GM19455 (cell line): ENCODE results near the gene KRT84.

Experiments
- ATAC-seq: cut with Tn5 transposase; IDR thresholded peaks from one replicate; pipeline ENCODE4 v1.9.1; 2021; ENCODE audit not compliant: unreplicated experiment

KRT84 gene

DNA sequence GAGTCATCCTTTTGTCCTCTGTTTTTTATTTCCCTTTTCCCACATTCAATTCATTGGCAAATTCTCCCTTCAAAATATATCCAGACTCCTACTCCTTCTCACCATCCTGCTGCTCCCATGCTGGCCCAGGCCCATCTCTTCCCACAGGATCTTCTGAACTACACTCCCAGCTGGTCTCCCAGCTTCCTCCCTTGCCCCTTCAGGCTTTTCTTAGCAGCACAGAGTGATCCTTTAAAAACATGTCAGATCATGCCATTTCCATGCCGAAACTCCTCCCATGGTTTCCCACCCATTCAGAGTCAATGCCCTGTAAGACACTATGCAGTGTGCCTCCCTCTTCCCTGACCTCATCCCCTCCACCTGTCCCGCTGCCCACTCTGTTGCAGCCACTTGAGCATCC is 2.4 kb upstream of the KRT84 start:
- no peak for ATAC-seq

DNA sequence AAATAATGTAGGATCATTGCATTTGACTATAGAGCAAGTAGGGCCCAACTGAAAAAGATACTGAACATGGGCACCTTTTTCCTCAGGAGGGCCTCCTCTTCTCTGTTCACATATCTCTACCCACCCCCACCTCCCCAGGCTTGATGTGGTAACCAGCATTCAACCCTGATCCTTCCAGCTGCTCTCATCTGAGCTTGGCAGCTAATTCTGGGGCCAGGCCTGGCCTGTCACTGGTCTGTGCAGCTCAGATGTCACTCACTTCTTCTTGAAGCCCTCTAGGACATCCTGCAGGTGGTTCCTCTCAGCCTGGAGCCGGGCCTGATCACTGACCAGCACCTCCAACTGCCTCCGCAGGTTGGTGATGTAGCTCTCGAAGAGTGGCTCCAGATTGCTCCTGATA is 2.1 kb downstream of the KRT84 start:
- ATAC-seq, result no peak

DNA sequence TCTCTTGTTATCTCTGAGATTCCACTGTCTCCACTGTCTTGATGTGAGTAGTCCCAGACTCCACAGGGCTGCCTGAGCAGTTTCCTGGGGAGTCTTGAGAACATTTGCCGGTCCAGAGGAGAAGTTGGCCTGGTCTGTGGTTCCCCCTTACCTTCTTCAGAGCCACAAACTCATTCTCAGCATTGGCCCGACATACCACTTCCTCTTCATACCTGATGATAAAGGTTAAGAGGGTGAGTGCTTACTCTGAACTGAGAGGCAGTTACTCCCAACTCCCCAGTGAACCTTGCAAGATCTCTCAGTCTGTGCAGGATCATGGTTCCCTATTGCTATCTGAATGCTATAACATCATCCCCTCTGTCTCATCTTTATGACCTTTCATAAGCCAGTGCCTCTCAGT is 2.6 kb downstream of the KRT84 start:
- ATAC-seq, result no peak

DNA sequence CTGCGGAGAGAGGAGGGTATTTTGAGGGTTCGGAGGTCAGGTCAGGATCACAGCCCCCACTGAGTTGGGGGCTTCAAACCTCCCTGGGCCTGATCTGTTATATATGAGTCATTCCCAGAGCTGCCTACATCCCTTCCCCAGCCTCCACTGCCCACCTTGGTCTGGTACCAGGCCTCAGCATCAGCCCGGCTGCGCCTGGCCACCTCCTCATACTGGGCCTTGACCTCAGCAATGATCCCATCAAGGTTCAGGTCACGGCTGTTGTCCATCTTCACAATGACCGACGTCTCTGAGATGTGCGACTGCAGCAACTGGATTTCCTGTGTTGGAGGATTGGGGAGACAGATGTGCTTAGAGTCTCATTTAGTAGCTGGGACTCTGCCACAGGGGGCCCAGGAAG is 4.2 kb downstream of the KRT84 start:
- ATAC-seq, result no peak

DNA sequence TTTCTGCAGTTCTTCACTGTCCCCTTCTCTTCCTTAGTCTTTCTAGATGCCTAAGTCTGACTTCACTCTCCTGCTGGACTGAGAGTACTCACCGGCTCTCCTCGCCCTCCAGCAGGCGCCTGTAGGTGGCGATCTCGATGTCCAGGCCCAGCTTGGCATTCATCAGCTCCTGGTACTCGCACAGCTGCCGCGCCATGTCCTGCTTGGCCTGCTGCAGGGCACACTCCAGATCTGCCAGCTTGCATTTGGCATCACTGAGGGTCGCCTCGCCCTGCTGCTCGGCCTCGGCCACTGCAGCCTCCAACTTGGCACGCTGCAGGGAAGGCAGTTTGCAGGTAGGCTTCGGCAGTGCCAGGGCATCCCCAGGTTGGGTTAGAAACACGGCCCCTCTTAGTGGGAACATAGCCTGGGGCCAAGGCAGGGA is 5.2 kb downstream of the KRT84 start:
- no peak for ATAC-seq

DNA sequence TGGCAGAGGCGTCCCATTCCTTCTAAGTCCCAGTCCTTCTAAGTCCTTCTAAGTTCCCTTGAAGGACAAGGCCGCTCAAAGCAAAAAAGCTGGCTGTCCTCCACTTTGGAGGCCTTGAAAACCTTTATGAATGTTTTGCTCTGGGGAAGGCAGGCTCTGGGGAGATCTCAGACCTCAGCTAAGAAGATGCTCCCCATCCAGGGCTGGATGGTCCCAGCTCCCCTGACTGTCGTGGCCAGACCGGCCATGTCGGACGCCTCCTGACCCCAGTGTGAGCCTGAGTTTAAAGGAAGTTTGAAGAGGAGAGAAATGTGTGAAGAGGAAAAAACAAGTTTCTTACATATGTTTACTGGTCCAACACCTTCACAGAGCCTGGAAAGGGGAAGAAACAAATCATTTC is 5.9 kb downstream of the KRT84 start:
- ATAC-seq, result no peak

DNA sequence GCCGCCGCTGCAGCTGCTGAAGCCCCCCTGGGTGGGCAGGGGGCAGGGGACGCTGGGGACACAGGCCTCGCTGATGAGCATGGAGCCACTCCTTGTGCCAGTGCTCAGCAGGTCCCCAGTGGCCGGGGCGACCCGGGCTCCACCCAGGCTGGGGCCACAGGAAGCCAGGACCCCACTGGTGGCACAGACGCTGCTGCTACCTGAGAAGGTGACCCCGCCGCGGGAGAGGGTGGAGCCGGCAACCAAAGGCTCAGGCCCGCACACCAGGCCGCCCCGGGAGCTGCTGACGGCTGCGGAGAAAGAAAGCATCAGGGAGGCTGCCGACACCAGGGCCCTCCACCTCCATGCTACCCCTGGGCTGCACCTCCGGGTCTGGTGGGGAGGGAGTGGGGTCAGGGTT is 7.4 kb downstream of the KRT84 start:
- no peak for ATAC-seq

DNA sequence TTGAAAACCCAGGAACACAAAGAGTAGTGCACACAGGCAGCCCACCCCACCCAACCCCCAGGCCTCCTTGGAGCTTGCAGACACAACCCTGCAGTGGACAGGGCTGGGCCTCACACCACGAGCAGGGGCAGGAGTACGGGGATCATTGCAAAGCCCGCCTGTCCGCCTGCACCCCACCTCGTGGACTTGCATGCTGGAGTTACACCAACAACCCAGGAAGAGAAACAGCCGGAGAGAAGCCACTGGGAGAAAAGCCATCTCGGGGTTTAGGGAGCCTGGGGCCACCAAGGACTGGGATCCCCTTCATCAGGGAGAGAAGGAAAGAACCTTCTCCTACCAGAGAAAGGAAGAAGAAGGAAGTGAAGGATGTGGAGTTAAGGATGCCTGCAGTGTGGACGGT is 8.2 kb downstream of the KRT84 start:
- ATAC-seq, result no peak

DNA sequence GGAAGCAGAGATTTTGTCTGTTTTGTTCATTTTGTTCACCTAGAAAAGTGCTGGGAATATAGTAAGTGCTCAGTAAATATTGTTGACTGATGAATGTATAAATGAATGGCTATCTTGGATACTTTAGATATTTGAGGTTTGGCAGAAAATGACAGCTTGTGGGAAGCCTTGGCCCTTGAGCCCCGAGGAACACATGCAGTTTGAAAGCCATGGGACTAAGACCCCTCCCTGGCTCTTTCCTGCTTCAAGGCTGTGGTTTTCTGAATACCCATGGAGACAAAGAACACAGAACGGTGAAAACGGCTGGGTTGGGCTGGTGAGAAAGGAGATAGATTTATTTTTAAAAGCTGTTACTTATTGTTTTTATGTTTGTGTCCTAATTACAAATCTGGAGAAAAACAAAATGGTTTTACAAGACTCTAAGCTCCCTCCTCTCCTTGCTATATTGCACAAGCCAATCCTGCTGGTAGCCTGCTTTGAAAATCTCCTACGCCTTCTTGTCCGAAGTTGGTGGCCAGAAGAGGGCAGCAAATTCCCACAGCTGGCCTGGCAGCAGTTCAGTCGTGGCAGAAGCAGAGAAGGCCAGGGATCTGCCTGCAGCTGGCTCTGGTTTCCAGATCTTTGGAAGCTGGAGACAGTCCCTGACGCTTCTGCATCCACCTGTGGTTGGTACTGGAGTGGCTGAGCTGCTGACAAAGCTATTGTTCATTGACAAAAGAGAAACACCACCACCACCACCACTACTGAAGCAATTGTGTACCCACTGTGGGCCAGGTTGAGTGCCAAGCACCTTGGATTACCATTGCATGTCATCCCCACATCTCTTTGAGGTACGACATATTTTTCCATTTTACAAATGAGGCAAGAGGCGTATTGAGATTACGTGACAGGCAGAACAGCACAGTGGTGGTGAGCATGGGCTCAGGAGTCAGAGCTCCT is 13.0 kb downstream of the KRT84 start:
- no peak for ATAC-seq

DNA sequence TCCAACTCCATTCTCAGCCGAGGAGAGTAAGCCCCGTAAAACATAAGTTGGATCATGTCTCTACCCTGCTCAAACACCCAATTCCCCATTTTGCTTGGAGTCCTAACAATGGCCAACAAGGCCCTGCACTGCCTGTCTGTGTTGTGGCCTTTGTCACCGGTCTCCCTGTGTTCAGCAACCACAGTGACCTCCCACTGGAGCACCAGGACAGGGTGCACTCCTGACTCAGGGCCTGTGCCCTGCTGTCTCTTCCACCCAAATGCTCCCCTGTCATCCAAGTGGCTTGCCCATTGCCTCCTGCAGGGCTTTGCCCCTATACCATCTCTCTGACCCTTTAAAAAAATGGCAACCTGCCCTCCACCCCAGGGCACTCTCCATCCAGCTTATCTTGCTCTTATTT is 13.7 kb downstream of the KRT84 start:
- ATAC-seq, result no peak

DNA sequence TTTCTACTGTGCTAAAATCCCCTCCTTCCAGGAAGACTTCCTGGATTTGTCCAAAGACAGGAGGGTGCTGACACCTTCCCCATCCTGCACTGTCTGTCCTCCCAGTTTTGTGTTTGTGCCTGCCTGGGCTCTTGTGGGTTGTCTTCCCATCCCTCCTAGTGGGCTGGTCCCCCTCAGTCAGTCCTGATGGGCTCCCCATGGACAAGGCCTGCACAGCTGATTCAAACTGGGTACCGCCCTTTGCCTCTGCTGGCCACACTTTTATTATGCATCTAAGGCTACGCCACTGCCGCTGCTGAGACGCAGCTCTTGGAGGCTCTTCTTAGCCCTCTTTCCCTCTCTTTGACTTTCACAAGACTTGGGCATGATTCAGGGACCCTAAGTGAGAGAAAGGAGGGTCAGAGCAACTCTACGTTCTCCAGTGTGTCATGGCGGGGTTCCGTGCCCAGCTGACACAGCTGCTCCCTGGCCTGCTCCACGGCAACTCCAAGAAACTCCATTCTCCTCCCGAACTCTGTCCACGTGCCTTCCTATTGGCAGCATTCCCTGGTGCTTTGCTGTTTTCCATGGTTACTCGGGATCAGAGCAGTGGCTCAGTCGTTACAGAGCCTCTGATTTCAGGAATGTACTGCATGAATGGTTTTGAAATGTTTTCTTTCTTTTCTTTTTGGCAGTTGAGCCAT is 14.4 kb downstream of the KRT84 start:
- no peak for ATAC-seq

DNA sequence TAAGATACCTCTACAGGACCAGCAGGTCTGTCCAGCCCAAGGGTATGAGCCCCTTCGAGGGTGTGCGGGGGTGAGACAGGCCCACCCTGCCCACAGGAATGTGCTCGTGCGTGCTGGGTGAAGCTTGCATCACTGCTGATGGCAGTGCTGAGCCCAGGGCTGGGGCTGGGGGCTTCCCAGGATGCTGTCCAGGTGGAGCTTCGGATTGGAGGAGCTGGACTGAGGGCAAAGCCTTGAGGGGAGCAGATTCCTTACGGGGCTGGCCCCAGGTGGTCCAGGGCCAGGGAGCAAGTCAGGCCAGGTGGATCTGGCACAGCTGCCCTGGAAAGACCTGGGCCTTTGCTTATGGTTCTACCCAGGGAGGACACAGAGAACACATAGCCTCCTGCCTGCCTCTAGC is 15.6 kb downstream of the KRT84 start:
- ATAC-seq, result no peak

DNA sequence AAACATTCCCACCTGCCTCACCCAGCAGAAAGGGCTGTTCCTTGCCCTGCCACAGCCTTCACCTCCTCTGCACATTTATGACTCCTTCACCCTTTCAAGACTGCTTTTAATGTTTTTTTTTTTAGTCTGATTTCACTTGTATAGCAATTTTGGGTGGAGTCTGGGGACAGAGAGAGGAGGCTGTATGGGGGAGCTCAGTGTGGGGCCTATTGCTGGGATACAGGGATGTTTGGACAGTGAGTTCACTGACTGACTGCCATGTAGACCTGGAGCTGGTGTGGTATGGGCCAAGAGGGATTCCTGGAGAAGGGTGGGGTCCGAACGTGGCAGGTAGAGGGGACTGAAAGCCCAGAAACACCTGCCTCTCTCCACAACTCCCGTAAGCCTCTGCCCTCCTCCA is 16.2 kb downstream of the KRT84 start:
- ATAC-seq, result no peak

DNA sequence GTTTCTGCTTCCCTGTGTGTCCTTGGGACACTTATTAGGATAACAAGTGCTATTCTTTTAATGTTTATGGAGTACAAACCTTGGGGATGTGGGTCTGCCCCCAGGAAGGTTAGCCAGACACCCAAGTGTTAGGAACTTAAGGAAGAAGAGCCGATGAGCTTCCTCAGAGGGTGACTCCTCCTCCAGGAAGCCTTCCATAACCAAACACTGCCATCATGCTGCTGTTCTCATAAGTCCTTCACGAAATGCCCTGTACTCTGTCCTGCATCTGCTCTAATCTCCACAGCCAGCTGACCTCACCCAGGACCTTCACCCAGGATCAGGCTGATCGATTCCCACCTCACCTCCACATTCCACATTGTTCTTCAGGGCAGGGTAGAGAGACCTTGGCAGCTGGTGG is 16.9 kb downstream of the KRT84 start:
- ATAC-seq, result no peak

DNA sequence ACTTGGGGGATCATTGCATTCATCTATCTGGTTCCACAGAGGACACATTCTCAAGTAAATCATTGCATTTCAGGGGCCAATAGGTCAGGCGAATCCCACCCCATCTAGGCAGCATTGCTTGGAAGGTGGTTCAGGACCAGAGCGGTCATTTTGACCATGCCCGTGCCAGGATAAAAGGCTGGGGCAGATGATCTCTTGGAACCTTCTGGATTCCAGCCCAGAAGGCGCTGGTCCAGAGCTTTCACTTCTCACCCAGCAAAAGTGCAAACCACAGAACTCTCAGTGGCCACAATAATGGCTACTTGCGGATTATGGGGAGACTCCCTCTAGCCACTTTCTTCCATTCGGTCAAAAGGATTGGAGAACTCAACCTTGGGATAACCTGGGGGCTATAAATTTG is 17.6 kb downstream of the KRT84 start:
- no peak for ATAC-seq

DNA sequence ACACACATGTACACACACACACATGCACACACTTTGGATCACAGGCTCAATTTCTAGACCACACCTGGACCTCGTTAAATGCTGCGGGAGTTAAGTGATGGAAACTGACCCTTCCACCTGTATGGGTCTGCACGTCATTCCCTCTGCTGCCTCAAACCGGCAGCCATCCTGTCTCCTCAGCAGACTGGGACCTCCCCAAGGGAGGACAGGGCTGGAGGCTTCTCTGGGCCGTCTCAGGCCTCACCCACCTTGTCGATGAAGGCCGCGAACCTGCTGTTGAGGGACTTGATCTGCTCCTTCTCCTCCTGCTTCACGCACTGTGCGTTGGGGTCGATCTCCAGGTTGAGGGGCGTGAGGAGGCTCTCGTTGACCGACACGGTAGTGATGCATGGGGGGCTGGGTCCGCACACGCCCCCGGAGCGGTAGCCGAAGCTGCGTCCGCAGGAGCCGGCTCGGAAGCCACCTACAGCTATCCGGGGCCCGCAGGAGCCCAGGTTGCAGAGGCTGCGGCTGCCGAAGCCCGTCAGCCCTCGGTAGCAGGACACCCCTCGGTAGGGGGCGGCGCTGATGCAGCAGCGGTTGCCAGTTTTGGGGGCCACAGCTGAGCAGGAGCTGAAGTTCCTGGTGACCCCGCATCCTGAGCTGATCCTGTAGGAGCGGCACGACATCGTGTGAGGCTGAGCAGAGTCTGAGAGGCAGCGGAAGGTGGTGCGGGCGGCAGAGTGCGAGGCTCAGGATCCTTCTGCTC is 18.5 kb downstream of the KRT84 start, which contains the start of gene KRT85:
KRT85 (minus strand) TSS at position 744 of the 748 bp plus-strand sequence; CDS start at position 668, 76 bp downstream.
- no peak for ATAC-seq

DNA sequence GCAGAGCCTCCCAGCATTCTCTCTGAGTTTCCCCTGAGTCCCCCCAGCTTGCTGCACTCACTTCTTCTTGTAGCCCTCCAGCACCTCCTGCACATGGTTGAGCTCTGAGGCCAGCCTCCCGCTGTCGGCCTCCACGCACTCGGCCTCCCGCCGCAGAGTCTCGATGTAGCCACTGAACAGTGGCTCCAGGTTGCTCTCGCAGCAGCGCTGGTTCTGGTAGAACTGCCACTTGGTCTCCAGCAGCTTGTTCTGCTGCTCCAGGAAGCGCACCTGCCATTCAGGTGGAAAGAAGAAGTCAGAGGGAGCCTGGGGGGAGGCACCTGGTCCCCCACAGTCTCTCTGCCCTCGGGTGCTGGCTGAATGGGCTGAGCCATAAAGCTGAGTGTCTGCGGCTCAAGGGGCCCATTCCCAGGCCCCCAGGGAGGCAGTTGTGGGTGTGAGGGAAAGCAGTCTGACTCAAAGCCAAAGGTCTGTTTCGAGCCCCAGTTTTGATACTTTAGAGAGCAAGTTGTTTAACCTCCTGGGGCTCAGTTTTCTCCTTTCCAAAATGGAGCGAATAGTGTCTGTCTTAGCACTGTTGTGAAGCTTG is 20.5 kb downstream of the KRT84 start:
- ATAC-seq, result no peak

DNA sequence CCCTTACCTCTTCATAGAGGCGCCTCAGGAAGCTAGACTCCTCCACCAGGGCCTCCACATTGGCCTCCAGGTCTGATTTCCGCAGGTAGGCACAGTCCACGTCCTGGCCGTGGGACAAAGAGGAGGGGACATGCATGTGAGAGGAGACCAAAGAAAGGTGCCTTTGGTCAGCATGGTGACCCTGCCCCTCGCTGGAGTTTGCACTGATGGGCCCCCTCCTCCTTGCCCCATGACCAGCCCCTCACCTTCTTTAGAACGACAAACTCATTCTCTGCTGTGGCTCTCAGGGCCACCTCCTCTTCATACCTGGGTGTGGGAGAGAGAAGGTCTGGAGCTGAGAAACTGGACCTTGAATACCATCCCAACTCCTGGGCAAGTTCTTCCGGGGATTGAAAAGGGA is 21.4 kb downstream of the KRT84 start:
- ATAC-seq, result no peak

DNA sequence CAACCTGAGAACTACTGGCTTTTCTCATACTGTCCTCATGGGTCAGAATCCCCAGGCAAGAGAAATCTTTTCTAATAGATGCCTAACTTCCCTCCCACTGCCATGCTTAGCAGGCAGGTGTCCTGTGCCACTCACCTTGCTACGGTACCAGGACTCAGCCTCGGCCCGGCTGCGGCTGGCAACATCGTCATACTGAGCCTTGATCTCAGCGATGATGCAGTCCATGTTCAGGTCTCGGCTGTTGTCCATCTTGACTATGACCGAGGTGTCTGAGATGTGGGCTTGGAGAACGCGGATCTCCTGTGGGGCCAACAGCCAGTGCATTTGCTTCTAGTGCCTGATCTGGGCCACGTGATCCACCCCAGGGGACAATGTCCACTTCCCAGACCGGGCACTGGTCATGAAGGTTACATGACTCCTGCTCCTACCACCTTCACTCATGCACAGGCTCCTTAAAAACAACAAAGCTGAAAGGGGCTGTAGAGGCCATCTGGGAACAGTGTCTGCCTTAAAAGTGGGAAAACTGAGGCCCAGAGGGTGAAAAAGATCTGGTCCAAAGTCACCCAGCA is 22.3 kb downstream of the KRT84 start:
- ATAC-seq, result no peak

DNA sequence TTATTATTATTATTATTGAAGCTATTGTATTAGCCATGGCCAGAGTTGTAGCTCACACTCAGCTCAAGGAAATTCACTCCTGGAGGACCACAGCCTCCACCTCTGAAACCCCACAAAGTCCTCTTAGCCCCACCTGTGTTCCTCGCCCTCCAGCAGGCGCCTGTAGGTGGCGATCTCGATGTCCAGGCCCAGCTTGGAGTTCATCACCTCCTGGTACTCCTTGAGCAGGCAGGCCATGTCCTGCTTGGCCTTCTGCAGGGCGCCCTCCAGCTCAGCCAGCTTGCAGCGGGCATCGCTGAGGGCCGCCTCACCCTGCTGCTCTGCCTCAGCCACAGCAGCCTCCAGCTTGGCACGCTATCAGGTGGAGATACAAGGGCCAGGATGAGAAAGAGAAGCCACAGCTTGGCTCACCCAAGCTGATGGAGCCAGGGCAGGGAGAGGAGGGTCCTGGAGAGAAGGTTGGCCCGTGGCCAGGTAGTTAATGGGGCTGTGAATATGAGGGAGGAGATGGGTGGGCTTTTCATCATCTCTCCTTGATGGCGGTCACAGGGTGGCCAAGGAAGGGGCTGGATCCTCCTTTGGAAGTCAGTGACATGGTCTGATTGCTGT is 23.2 kb downstream of the KRT84 start:
- ATAC-seq, result no peak
